NCI-H446 treated with DMSO at 0.1 percent for 48 hours (cell line): Measurements from ENCODE around the gene PLEKHA8.
"Not testable (repeated sequence)": the region's sequence is repeated elsewhere in the genome, so short reads cannot be mapped to it uniquely, and the experiment has no call there.

Experiments used
- DNase-seq: peaks from one replicate; lab custom pipeline; 2025; lab: John Stamatoyannopoulos, UW

PLEKHA8 gene

GRCh38 chr7:30023524-30023923 lies 4.7 kb upstream of the PLEKHA8 start:
- DNase-seq = no peak

- DNase-seq = peak; percentile 99
These were observed 1.8 kb upstream of the PLEKHA8 start, which contains the start of gene FKBP14 for GRCh38 chr7:30026229-30027064. Gene FKBP14 (minus strand): TSS chr7:30026702. CDS start chr7:30026508, 194 bp downstream.

GRCh38 chr7:30027065-30027456 lies 1.2 kb upstream of the PLEKHA8 start:
- DNase-seq = no peak

- DNase-seq = no peak
These were observed 434 bp upstream of the PLEKHA8 start for GRCh38 chr7:30027740-30028215.

GRCh38 chr7:30028749-30029635 lies 780 bp downstream of the PLEKHA8 start:
- DNase-seq = no peak

GRCh38 chr7:30029696-30030095 lies 1.5 kb downstream of the PLEKHA8 start:
- no peak for DNase-seq

- DNase-seq = no peak
These were observed 4.3 kb downstream of the PLEKHA8 start for GRCh38 chr7:30032310-30033125.

- DNase-seq = no peak
These were observed 6.3 kb downstream of the PLEKHA8 start for GRCh38 chr7:30034501-30034900.

GRCh38 chr7:30036220-30036619 lies 8.0 kb downstream of the PLEKHA8 start:
- DNase-seq = no peak

- DNase-seq = no peak
These were observed 10.2 kb downstream of the PLEKHA8 start for GRCh38 chr7:30038196-30038980.

- no peak for DNase-seq
These were observed 12.7 kb downstream of the PLEKHA8 start for GRCh38 chr7:30040938-30041337.

- no peak for DNase-seq
These were observed 13.5 kb downstream of the PLEKHA8 start for GRCh38 chr7:30041526-30042269.

GRCh38 chr7:30046127-30046770 lies 18.0 kb downstream of the PLEKHA8 start:
- no peak for DNase-seq

GRCh38 chr7:30047124-30047523 lies 18.9 kb downstream of the PLEKHA8 start:
- DNase-seq = no peak

GRCh38 chr7:30048582-30048981 lies 20.4 kb downstream of the PLEKHA8 start:
- DNase-seq = no peak

- DNase-seq = no peak
These were observed 21.0 kb downstream of the PLEKHA8 start for GRCh38 chr7:30049173-30049572.

- DNase-seq = no peak
These were observed 24.9 kb downstream of the PLEKHA8 start for GRCh38 chr7:30053068-30053467.

- DNase-seq = no peak
These were observed 29.5 kb downstream of the PLEKHA8 start for GRCh38 chr7:30057741-30058140.

- DNase-seq = not testable (repeated sequence)
These were observed 33.6 kb downstream of the PLEKHA8 start for GRCh38 chr7:30061786-30062185.

GRCh38 chr7:30062587-30062986 lies 34.4 kb downstream of the PLEKHA8 start:
- peak; percentile 45 for DNase-seq
